Keratinocyte (primary cell): Measurements from ENCODE around the gene DSG1. TPM values are rescaled to one million over a fixed set of nuclear protein-coding genes. Genes with fewer than 3 reads are reported as not detected.
A peak's percentile ranks its signal among the peaks of the same experiment; 100 is the strongest.

Source experiments
- DNase-seq: peaks from one replicate; pipeline ENCODE4 v3.0.0-alpha.2; 2011; ENCODE audit warnings: low read depth, missing footprints, low spot score
- FAIRE-seq: peaks from 2 replicates; lab custom pipeline; 2011; peaks lifted over from hg19 to GRCh38; lab: Jason Lieb, UNC
- H2AFZ ChIP-seq: 2 replicates; pipeline ENCODE4 v1.6.0; 2012; ENCODE audit warnings: low read length, control low read depth, inconsistent platforms; ENCODE audit not compliant: control insufficient read depth
- H3K27ac ChIP-seq: 2 replicates; pipeline ENCODE4 v1.5.1; 2011; ENCODE audit warnings: low read length; ENCODE audit not compliant: control insufficient read depth, insufficient read depth
- H3K27me3 ChIP-seq: 3 replicates; pipeline ENCODE4 v1.6.0; 2011; ENCODE audit warnings: low read length; ENCODE audit not compliant: control insufficient read depth, insufficient read depth; ENCODE audit errors: extremely low read depth
- H3K36me3 ChIP-seq, 2 experiments: 2 replicates in 1 of 2; 3 replicates in 1 of 2; pipeline ENCODE4 v1.5.1; 2011; ENCODE audit warnings: low read length in 2 of 2, mild to moderate bottlenecking in 1 of 2; ENCODE audit not compliant: control insufficient read depth in 2 of 2, insufficient read depth in 2 of 2; ENCODE audit errors: extremely low read depth in 1 of 2
- H3K4me1 ChIP-seq: 3 replicates; pipeline ENCODE4 v1.5.1; 2011; ENCODE audit warnings: low read length; ENCODE audit not compliant: control insufficient read depth, insufficient read depth; ENCODE audit errors: extremely low read depth
- H3K4me2 ChIP-seq: 3 replicates; pipeline ENCODE4 v1.6.0; 2011; ENCODE audit warnings: low read depth, low read length; ENCODE audit not compliant: control insufficient read depth, insufficient read depth; ENCODE audit errors: extremely low read depth
- H3K4me3 ChIP-seq, 3 experiments: fragments of 200-600 bp in 1 of 3; sonication (generic) in 1 of 3; 2 replicates in 2 of 3; 3 replicates in 1 of 3; pipeline ENCODE4 v1.5.1; 2011 to 2016; ENCODE audit warnings: low read length in 3 of 3, mild to moderate bottlenecking in 3 of 3, control low read depth in 2 of 3, inconsistent platforms in 1 of 3, low read depth in 1 of 3, mixed read lengths in 1 of 3, mixed run types in 1 of 3, moderate library complexity in 1 of 3; ENCODE audit not compliant: control insufficient read depth in 2 of 3, insufficient read depth in 2 of 3; ENCODE audit errors: extremely low read depth in 1 of 3
- H3K79me2 ChIP-seq: 2 replicates; pipeline ENCODE4 v1.6.0; 2012; ENCODE audit warnings: low read length; ENCODE audit not compliant: control insufficient read depth, insufficient read depth
- H3K9ac ChIP-seq: 3 replicates; pipeline ENCODE4 v1.6.0; 2011; ENCODE audit warnings: low read length; ENCODE audit not compliant: control insufficient read depth, insufficient read depth; ENCODE audit errors: extremely low read depth
- H3K9me1 ChIP-seq: 3 replicates; pipeline ENCODE4 v1.6.0; 2011; ENCODE audit warnings: low read length; ENCODE audit not compliant: control insufficient read depth, insufficient read depth; ENCODE audit errors: extremely low read depth
- H3K9me3 ChIP-seq: 2 replicates; pipeline ENCODE4 v1.5.1; 2012; ENCODE audit warnings: low read depth, low read length; ENCODE audit not compliant: control insufficient read depth
- H4K20me1 ChIP-seq: 3 replicates; pipeline ENCODE4 v1.6.0; 2011; ENCODE audit warnings: low read length; ENCODE audit not compliant: control insufficient read depth, insufficient read depth; ENCODE audit errors: extremely low read depth
- EZH2 ChIP-seq: IDR thresholded peaks from one replicate; pipeline ENCODE4 v1.6.1; 2012; ENCODE audit warnings: inconsistent platforms, mild to moderate bottlenecking, low read length, moderate library complexity
- dilution Hi-C: fragments of 300-500 bp; cut with MboI; formaldehyde crosslinking; loops from one replicate; pipeline ENCODE4 v1.7.0; 2020; ENCODE audit warnings: low sequenced_read_pairs; ENCODE audit not compliant: extremely low pct_ligation_motif_present
- polyA plus RNA-seq, 5 experiments: library from polyadenylated mRNA; depleted of rRNA in 3 of 5; stranded (reverse) in 3 of 5; stranded (forward) in 1 of 5; unstranded in 1 of 5; fragments of >200 nt; gene quantifications; 1 replicate in 1 of 5; 2 replicates in 3 of 5; 3 replicates in 1 of 5; pipeline versions ENCODE4 v1.2.1 to v1.2.3, GENCODE V29; 2011 to 2012; ENCODE audit warnings: missing spikeins in 2 of 5, low read depth in 1 of 5, low replicate concordance in 1 of 5
- TF ChIP-seq, protein P1 (sequence below), 3 experiments: IDR thresholded peaks in 1 of 3; conservative IDR thresholded peaks in 1 of 3; optimal IDR thresholded peaks in 1 of 3; 2 replicates in 2 of 3; 3 replicates in 1 of 3; pipeline versions ENCODE3 to v1.5.1; 2011; ENCODE audit warnings: low read length in 3 of 3, mild to moderate bottlenecking in 3 of 3, moderate library complexity in 2 of 3, control low read depth in 1 of 3, inconsistent platforms in 1 of 3; ENCODE audit not compliant: insufficient read depth in 2 of 3; ENCODE audit errors: extremely low read depth in 1 of 3

The DSG1 gene
- polyA plus RNA-seq, 1 donor (not counting 4 experiments of a cell fraction or from before 2014, with no cell fraction given), result 27.6 TPM

- Histone ChIP-seq H3K36me3 (no peaks in the 10 kb centered on the region), H3K4me2 (no peak overlapping the region), H3K9me1 (no peaks in the 10 kb centered on the region), H3K79me2 (no peaks in the 10 kb centered on the region), H3K4me3 (no peak overlapping the region), H4K20me1 (no peaks in the 10 kb centered on the region), H3K9me3 (no peaks in the 10 kb centered on the region), H2AFZ (no peak overlapping the region), H3K27ac (no peak overlapping the region), H3K9ac (no peak overlapping the region), H3K4me1 (no peaks in the 10 kb centered on the region), H3K27me3 (no peaks in the 10 kb centered on the region)
- DNase-seq (no peak), FAIRE-seq (peak; percentile 73)
- TF ChIP-seq EZH2, result no peak
- TF ChIP-seq, protein P1, sequence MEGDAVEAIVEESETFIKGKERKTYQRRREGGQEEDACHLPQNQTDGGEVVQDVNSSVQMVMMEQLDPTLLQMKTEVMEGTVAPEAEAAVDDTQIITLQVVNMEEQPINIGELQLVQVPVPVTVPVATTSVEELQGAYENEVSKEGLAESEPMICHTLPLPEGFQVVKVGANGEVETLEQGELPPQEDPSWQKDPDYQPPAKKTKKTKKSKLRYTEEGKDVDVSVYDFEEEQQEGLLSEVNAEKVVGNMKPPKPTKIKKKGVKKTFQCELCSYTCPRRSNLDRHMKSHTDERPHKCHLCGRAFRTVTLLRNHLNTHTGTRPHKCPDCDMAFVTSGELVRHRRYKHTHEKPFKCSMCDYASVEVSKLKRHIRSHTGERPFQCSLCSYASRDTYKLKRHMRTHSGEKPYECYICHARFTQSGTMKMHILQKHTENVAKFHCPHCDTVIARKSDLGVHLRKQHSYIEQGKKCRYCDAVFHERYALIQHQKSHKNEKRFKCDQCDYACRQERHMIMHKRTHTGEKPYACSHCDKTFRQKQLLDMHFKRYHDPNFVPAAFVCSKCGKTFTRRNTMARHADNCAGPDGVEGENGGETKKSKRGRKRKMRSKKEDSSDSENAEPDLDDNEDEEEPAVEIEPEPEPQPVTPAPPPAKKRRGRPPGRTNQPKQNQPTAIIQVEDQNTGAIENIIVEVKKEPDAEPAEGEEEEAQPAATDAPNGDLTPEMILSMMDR (optimal IDR thresholded peaks at IDR 0.05 in 1 of 3, IDR thresholded peaks at IDR 0.05 in 1 of 3, conservative IDR thresholded peaks at IDR 0.05 in 1 of 3; ENCODE audit: extremely low read depth in 1 of 3, insufficient read depth in 2 of 3, low read length in 3 of 3), result no peak
- dilution Hi-C loops, result no loop called here
Observed at GRCh38 chr18:31398191-31398590, 80.2 kb downstream of the DSG1 start.

DNA sequence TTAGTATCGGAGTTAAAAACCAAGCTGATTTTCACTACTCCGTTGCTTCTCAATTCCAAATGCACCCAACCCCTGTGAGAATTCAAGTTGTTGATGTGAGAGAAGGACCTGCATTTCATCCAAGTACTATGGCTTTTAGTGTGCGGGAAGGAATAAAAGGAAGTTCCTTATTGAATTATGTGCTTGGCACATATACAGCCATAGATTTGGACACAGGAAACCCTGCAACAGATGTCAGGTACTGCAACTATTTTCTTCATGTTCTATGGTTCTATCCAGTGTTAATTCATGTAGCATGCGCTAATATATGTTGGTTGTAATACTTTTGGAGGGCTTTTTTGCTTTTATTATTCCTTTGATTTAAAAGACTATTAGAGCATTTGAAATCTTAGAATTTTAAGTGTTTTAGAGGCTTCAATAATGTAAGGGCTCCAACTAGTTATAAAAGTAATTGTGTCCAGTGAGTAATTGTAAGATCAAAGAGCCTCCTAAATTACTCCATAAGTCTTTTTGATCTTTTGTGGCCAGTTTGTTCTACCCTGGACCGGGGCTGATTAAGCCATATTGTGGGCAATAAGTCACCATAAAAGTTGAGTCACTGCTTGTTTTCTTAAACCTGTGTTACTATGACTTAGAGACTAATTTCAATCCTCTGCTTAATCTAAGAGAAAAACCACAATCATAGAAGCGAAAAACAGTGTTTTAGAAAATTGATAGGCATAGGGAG, 81.5 kb downstream of the DSG1 start:
- Histone ChIP-seq H3K27ac (no peak overlapping the region), H3K9ac (no peak overlapping the region), H3K79me2 (no peaks in the 10 kb centered on the region), H4K20me1 (no peaks in the 10 kb centered on the region), H3K4me3 (no peak overlapping the region), H3K4me1 (no peaks in the 10 kb centered on the region), H3K4me2 (no peak overlapping the region), H3K36me3 (no peaks in the 10 kb centered on the region), H2AFZ (no peak overlapping the region), H3K9me1 (no peaks in the 10 kb centered on the region), H3K27me3 (no peaks in the 10 kb centered on the region), H3K9me3 (no peaks in the 10 kb centered on the region)
- no peak for DNase-seq
- no peak for TF ChIP-seq EZH2
- TF ChIP-seq, protein P1 (optimal IDR thresholded peaks at IDR 0.05 in 1 of 3, IDR thresholded peaks at IDR 0.05 in 1 of 3, conservative IDR thresholded peaks at IDR 0.05 in 1 of 3; ENCODE audit: extremely low read depth in 1 of 3, insufficient read depth in 2 of 3, low read length in 3 of 3), result no peak
- FAIRE-seq, result peak; percentile 68
- dilution Hi-C loops, result no loop called here
